Left kidney (tissue), 2 donors: Measurements from ENCODE around the gene STK11IP. TPM values are rescaled to one million over a fixed set of nuclear protein-coding genes. Genes with fewer than 3 reads are reported as not detected.
"Not testable (repeated sequence)": the region's sequence is repeated elsewhere in the genome, so short reads cannot be mapped to it uniquely, and the experiment has no call there.

Experiments used
- DNase-seq: peaks from one replicate; pipeline ENCODE4 v3.0.0-alpha.2; 2013
- polyA plus RNA-seq: library from polyadenylated mRNA; unstranded; fragments of 120-200 nt; gene quantifications from one replicate; pipeline ENCODE4 v1.2.1, GENCODE V29; 2013; ENCODE audit not compliant: insufficient read length

STK11IP gene
- polyA plus RNA-seq, 1 donor: 31.2 TPM

GRCh38 chr2:219650426-219651248, 53.0 kb downstream of the STK11IP start:
- DNase-seq: no peak

GRCh38 chr2:219651656-219652055, 54.0 kb downstream of the STK11IP start:
- not testable (repeated sequence) for DNase-seq

DNA sequence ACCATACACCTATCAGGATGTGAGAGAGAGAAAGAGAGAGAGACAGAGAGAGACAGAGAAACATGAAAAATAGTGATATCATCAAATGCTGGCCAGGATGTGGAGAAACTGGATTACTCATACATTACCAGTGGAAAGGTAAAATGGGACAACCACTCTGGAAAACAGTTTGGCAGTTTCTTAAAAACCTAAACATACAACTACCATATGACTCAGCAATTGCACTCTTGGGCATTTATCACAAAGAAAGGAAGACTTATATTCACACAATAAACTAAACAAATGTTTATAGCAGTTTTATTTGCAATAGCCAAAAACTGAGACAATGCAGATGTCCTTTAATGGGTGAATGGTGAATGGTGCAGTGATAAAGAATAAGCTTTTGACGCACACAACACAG, 58.9 kb downstream of the STK11IP start:
- DNase-seq: no peak

- DNase-seq: no peak
Observed at GRCh38 chr2:219658196-219658846, 60.7 kb downstream of the STK11IP start.

- no peak for DNase-seq
Observed at GRCh38 chr2:219658874-219659273, 61.2 kb downstream of the STK11IP start.

GRCh38 chr2:219661197-219661954, 63.7 kb downstream of the STK11IP start:
- no peak for DNase-seq

- no peak for DNase-seq
Observed at GRCh38 chr2:219661955-219662395, 64.3 kb downstream of the STK11IP start.

DNA sequence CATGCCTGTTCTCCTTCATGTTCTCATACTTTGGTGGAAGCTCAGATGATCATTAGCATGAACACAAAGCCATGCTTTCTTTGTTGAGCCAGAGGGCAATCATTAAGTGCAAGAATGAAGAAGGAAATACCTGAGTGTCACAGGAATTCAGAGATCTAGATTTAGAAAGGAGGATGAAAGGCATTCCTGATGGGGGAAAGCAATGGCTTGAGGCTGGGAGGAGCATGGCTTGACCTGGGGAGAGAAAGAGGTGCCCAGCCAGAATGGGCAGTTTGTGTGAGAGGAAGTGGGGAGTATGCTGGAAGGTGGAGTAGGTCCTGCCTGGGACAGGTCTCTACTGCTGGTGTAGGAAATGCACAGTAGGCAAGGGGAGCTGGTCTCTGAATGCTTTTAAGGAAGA, 64.9 kb downstream of the STK11IP start:
- DNase-seq: no peak

DNA sequence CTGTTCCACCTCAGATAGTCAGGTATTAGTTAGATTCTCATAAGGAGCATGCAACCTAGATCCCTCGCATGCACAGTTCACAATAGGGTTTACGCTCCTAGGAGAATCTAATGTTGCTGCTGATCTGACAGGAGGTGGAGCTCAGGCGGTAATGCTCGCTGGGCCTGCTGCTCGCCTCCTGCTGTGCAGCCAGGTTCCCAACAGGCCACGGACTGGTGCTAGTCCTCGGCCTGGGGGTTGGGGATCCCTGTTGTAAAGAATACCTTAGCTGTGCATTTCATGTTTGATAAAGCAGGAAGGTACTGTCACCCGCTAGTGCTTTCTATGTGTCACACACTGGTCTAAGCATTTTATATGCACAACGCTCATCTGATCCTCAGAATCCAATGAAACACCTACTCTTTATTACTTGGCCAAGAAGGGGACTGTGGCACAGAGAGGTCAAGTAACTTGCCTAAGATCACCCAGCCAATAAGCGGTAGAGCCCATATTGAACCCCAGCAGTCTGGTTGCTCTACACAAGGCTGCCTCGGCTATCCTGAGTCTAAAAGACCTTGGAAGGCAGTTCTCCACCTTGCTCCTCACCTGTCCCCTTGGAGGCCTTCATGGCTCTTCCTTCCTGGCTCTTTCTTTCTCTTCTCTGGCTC, 65.6 kb downstream of the STK11IP start:
- DNase-seq: no peak

- no peak for DNase-seq
Observed at GRCh38 chr2:219664041-219664440, 66.4 kb downstream of the STK11IP start.

DNA sequence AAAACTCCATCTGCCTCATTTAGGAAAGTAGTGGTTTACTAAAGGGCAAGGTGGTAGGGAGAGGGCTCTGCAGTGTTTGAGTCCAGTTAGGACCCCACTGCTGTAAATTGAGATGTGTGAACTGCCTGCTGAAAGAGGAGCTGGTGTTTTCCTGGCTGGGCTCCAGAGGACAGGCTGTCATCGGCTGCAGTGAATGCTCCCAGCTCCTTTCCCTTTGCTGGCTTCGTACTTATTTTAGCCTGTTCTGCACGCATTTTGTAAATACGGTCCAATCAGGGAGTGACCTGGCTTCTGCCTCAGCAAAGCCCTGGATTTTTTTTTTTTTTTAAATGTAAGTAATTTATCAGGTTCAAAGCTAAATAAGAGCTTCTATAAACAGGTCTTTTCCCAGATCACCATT, 67.3 kb downstream of the STK11IP start:
- peak; percentile 72 for DNase-seq

DNA sequence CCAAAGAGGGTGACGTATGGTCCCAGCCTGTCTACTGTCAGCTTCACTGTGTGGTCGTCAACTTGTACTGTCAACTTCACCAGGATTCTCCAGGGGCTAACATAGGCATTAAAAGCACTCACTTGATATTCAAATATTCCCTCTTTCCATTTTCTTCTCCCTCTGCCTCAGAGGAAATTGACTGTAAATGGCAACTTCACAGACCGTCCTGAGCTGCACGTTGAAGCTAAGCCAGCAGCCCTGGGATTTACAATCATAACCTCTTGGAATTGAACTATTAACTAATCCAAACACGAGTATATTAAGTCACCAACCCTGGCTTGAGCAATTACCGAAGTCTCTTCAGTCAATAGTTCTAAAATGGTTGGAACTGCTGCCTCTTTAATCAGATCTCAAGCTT, 68.3 kb downstream of the STK11IP start:
- no peak for DNase-seq

Other genes starting within 250 kb of the STK11IP start
- gene DNPEP, start 209.9 kb upstream of the STK11IP start, polyA plus RNA-seq: 60.2 TPM
- gene DES, start 179.5 kb upstream of the STK11IP start, polyA plus RNA-seq: 5.9 TPM
- gene SPEG, start 163.0 kb upstream of the STK11IP start, polyA plus RNA-seq: 10.8 TPM
- 41.7 TPM for gene GMPPA, start 99.0 kb upstream of the STK11IP start, polyA plus RNA-seq
- 0.20 TPM for gene ASIC4, start 83.4 kb upstream of the STK11IP start, polyA plus RNA-seq
- 20.3 TPM for gene CHPF, start 54.0 kb upstream of the STK11IP start, polyA plus RNA-seq
- 2.5 TPM for gene TMEM198, start 53.8 kb upstream of the STK11IP start, polyA plus RNA-seq
- gene OBSL1, start 26.3 kb upstream of the STK11IP start, polyA plus RNA-seq: 136 TPM
- 2.0 TPM for gene INHA, start 25.5 kb upstream of the STK11IP start, polyA plus RNA-seq
- 7.9 TPM for gene SLC4A3, start 29.8 kb downstream of the STK11IP start, polyA plus RNA-seq